Measurements from ENCODE around the gene RAD52.
"Not testable (repeated sequence)": the region's sequence is repeated elsewhere in the genome, so short reads cannot be mapped to it uniquely, and the experiment has no call there.

The RAD52 gene

GRCh38 chr12:967641-968040 is 18.1 kb upstream of the RAD52 start:
- DNase-seq (ENCODE audit: low read depth in 2 of 2): no peak

- DNase-seq (ENCODE audit: low read depth in 2 of 2): no peak
Observed at GRCh38 chr12:966724-967123, 17.2 kb upstream of the RAD52 start.

- no peak for DNase-seq (ENCODE audit: low read depth in 2 of 2)
Observed at GRCh38 chr12:958588-959123, 9.2 kb upstream of the RAD52 start.

- no peak for DNase-seq (ENCODE audit: low read depth in 2 of 2)
Observed at GRCh38 chr12:955939-956338, 6.4 kb upstream of the RAD52 start.

GRCh38 chr12:954741-955140 is 5.2 kb upstream of the RAD52 start:
- no peak for DNase-seq (ENCODE audit: low read depth in 2 of 2)

GRCh38 chr12:953776-954175 is 4.3 kb upstream of the RAD52 start:
- DNase-seq (ENCODE audit: low read depth in 2 of 2): no peak

GRCh38 chr12:951176-951575 is 1.7 kb upstream of the RAD52 start:
- no peak for DNase-seq (ENCODE audit: low read depth in 2 of 2)

- DNase-seq (ENCODE audit: low read depth in 2 of 2): no peak
Observed at GRCh38 chr12:948238-948637, 1.3 kb downstream of the RAD52 start.

- DNase-seq (ENCODE audit: low read depth in 2 of 2): no peak
Observed at GRCh38 chr12:946631-947030, 2.9 kb downstream of the RAD52 start.

GRCh38 chr12:946212-946611 is 3.3 kb downstream of the RAD52 start:
- DNase-seq (ENCODE audit: low read depth in 2 of 2): no peak

GRCh38 chr12:944211-944610 is 5.3 kb downstream of the RAD52 start:
- no peak for DNase-seq (ENCODE audit: low read depth in 2 of 2)

- no peak for DNase-seq (ENCODE audit: low read depth in 2 of 2)
Observed at GRCh38 chr12:943051-943450, 6.4 kb downstream of the RAD52 start.

GRCh38 chr12:938810-939209 is 10.7 kb downstream of the RAD52 start:
- DNase-seq (ENCODE audit: low read depth in 2 of 2): no peak

- no peak for DNase-seq (ENCODE audit: low read depth in 2 of 2)
Observed at GRCh38 chr12:936377-937345, 12.8 kb downstream of the RAD52 start.

- not testable (repeated sequence) for DNase-seq (ENCODE audit: low read depth in 2 of 2)
Observed at GRCh38 chr12:935891-936290, 13.6 kb downstream of the RAD52 start.

- DNase-seq (ENCODE audit: low read depth in 2 of 2): no peak
Observed at GRCh38 chr12:931591-931990, 17.9 kb downstream of the RAD52 start.

GRCh38 chr12:931060-931459 is 18.4 kb downstream of the RAD52 start:
- DNase-seq (ENCODE audit: low read depth in 2 of 2): no peak

- no peak for DNase-seq (ENCODE audit: low read depth in 2 of 2)
Observed at GRCh38 chr12:926641-927040, 22.9 kb downstream of the RAD52 start.

- DNase-seq (ENCODE audit: low read depth in 2 of 2): no peak
Observed at GRCh38 chr12:922285-922684, 27.2 kb downstream of the RAD52 start.

GRCh38 chr12:920676-921075 is 28.8 kb downstream of the RAD52 start:
- DNase-seq (ENCODE audit: low read depth in 2 of 2): no peak

GRCh38 chr12:916712-917445 is 32.6 kb downstream of the RAD52 start:
- no peak for DNase-seq (ENCODE audit: low read depth in 2 of 2)

- no peak for DNase-seq (ENCODE audit: low read depth in 2 of 2)
Observed at GRCh38 chr12:916240-916639, 33.3 kb downstream of the RAD52 start.

- DNase-seq (ENCODE audit: low read depth in 2 of 2): no peak
Observed at GRCh38 chr12:915090-915489, 34.4 kb downstream of the RAD52 start.

Measured in stimulated activated CD8-positive, alpha-beta memory T cell treated with anti-CD3 and anti-CD28 coated beads, Interleukin-7, amount 100 ng/mL, for 1 hour (primary cell).